Stimulated activated CD8-positive, alpha-beta memory T cell treated with anti-CD3 and anti-CD28 coated beads, Interleukin-7, amount 100 ng/mL, for 48 hours (primary cell): ENCODE results near the gene ATP10A.
A peak's percentile ranks its signal among the peaks of the same experiment; 100 is the strongest.
"Not testable (repeated sequence)": the region's sequence is repeated elsewhere in the genome, so short reads cannot be mapped to it uniquely, and the experiment has no call there.

Experiments used
- DNase-seq, 2 donors: peaks; one replicate each; pipeline ENCODE4 v3.0.0-alpha.2; 2020; ENCODE audit warnings: low read depth in 1 of 2; ENCODE audit errors: extremely low read depth in 1 of 2

ATP10A gene

DNA sequence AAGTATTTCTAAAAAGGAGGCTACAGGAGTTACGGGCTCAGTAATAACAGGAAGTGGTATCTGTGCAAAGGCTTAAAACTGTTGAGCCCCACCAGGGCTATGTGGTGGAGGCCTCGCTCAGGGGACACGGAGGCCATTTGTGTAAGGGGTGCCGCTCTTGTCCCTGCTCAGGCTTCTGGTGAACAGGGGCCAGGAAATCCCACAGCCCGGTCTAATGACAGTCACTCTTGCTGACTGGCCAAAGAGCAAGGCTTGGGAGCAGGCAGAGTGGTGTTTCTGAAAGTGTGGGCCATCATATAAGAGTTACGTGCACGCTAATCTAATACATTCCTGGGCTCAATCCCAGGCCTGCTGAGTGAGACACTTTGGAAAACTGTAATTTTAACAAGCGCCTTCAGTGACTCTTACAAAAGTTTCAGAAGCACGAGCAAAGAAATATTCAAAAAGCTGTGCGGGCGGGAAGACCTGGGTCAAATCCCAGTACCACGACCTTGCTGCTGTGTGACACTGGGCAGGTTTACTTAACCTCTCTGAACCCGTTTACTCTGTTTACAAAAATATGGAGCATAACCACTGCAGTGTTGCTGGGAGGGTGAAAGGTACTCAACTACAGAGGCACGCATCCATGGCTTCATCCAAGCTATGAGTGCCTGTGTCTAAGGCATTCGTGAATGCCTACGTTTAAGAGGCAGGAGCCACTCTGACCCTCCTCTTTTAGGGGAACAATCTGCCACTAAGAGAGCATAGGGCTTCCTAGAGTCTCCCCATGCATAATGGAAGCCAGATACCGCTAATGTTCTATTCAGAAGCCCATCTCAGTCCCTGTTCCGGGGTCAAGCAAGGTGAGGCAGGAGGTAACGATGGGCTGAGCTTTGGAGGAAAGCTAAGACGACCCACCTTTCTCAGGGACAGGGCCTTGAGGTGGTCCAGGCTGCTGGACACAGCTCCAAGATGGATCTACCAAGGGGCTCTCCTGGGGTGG lies 2.0 kb downstream of the ATP10A start:
- DNase-seq = no peak

DNA sequence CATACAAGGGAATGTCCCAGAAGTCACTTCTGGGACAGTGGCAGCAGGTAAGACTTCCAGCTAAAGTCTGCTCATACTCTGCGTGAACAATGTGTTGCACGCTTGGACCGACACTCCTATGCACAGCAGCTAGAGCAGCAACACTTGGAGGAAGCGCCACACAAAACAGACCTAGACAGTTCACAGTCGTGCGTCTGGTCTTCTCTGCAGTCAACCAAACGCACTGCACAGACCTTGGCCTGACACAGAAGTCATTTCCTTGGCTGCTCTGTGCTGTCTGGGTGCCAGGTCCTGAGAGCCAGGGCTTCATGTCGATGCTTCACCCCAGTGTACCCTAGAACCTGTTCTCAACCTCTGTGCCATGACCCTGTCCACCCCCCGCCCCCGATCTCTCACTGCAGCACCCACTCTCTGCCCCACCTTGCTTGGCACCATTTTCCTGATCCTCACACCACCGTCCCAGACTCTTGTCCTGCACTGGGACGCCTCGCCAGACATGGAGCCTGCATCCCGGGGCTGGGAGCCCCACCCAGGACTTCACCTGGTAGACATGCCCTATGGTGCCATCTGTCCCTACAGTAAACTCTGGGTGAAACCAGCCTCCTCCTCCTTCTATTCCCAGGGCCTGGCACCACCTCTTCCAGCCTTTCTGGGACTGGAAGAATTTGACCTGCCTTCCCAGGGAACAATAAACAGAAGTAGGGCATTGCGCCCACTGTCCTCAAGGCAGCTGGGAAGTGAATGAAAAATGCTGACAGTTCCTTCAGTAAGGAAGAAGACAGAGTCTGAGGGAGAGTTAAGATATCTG lies 3.1 kb downstream of the ATP10A start:
- no peak for DNase-seq

DNA sequence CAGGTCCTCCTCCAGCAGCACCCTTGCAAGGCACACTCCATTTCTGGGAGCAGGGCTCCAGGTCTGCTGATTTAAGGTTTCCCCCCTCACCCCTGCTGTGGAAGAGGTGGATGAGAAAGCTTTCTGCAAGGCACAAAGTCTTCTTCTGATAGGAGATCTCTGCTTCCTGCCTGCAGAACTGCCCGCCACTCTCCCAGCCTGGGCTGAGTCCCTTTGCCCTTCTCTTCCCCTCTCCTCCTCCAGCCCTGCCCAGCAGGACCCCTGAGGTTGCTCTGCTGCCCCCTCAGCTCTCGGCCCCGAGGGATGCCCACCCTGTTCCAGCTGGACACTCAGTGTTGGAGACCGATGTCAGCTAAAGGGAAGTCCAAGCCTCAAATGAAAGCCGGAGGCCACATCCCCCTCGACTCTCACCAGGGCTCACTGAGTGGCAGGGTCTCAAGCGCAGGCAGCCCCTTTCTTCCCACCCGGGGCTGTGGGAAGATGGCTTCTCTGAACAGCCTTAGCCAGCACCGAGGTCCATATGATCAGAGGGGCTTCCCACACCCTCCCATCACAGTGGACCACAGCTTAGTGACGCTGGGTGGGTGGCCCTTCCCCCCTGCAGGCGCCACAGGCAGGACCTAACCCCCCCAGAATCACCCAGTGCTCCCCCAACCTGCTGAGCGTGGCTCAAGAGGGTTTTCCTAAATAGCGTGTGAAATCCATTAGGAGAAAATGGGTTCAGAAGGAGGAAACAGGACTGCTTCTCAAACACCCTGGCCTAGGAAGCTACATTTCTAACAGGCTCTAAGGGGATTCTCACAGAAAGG lies 4.0 kb downstream of the ATP10A start:
- no peak for DNase-seq

DNA sequence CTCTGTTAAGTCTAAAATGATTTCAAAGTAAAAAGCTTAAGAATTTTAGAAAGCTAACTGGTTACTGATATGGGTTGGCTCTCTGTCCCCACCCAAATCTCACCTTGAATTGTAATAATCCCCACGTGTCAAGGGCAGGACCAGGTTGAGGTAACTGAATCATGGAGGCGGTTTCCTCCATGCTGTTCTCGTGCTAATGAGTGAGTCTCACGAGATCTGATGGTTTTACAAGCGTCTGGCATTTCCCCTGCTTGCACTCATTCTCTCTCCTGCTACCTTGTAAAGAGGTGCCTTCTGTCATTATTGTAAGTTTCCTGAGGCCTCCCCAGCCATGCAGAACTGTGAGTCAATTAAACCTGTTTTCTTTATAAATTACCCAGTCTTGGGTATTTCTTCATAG lies 7.1 kb downstream of the ATP10A start:
- not testable (repeated sequence) for DNase-seq

DNA sequence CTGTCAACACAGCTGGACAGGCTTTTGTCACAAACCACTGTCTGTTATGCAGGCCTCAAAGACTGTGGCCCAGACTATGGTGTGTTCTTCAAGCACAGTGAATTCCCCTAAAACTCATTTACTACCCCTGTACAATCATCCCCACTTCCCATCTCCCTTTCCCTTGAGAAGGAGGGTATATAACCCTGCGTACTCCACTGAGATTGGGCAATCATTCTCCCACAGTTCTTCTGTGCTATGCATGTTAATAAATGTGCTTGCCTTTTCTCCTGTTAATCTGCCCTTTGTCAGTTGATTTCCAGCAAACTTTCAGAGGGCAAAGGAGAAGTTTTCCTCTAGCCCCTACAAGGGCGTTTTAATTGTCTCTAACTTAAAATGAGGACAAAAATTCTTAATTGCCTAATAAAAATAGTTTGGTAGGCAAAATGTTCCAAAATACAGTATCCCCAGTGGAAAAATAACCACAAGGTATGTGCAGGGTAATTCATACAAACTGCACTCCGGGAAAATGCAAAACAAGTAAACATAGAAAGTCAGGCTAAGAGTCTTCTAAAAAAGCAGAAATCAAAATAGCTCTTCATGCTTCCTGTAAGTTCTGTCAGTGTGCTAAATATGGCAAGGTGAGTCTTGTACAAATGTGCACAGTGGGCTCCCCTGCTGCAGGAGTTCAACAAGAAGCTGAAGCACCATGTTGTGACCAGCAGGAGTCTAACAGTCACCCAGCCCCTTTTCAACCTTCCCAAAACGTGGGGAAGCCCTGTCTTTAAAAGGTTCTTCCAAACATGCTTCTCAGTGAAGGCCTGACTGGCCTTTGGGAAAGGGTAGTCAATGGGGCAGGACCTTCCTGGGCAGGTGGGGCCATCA lies 10.2 kb downstream of the ATP10A start:
- DNase-seq = no peak

DNA sequence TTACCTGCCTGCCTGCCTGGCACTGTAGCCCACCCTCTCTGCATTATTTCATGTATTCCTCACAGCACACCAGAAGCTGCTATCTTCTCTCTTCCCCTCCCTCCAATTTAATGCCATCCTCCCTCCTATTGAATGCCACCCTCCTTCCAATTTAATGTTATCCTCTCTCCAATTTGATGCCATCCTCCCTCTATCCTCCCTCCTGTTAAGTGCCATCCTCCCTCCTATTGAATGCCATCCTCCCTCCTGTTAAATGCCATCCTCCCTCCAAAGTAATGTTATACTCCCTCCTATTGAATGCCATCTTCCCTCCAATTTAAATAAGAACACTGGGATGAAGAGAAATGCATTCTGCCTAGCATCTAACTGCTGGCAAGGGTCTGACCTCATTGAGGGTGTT lies 11.1 kb downstream of the ATP10A start:
- no peak for DNase-seq

DNA sequence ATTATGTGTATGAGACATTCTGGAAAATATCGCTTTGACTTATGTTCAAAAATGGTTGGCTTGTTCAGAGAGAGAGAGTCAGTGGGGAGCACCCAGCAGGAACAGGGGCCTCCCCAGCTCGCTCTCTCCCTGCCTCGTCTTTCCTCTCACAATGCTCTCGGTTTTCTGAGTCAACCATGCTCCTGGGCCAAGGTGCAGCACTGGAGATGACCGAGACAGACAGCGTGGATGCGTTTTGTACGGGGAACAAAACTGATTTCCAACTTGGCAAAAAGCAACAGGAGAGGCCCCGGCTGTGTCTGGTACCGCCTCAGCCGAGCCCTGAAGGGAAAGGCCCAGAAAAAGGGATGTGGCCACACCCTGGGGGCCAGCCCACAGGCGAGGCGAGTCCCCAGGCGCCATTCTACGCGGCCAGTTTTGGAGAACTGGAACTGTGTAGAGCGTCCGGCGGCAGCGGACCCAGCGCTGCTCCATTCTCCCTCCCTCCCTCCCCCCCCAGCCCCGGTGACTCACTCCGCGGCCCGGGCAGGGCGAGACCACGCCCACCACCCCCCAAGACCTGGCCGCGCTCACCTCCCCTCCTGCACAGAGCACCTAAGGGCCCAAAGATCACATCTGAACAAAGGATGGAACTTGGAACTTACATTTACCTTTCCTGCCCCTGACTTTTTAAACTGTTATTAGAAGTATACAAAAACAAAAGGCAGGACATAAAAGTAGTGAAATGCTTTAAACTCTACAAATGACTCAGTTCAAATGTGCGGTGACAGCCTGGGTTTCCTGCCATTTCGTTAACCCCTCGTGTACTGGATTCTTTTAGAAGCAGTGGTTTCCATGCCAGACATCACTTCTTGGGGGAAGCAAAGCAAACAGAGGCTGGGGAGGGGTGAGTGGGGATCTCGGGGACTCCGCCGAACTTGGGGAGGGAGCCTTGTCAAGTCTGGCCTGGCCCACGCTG lies 12.7 kb downstream of the ATP10A start:
- DNase-seq = peak; percentile 52 to 75

DNA sequence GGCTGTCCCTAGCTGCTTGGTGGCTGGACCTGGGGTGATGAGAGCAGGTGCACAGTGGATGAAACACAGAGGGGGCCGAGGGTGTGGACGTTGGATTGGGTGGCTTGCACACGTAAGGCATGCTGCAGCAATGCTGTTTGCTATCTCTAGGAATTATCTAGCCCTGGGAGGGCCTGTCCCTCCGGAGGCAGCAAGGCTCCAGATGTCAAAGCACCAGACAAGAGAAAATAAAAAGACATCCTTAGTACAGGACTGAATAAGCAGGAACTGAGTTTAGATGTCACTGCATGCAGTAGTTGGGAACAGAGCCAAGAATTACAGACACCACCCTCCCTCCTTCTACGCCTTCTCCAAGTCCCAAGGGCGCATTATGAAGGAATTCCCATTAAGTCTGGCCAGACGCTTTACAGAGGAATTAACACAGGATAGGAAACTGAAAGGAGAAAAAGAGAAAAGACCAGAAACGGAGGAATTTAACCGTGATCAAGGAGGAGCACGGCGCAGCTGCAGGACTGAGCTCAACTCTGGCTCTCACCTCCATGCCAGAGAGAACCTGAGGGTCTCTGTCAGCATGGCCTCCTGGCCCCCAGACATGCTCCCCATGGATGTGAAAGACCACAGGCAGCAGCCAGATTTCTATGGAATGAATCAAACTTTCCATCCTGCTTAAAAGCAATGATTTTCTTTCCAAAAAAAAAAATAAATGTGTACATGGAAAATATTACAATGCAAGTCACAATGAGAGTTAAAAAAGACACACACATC lies 13.8 kb downstream of the ATP10A start:
- no peak for DNase-seq

DNA sequence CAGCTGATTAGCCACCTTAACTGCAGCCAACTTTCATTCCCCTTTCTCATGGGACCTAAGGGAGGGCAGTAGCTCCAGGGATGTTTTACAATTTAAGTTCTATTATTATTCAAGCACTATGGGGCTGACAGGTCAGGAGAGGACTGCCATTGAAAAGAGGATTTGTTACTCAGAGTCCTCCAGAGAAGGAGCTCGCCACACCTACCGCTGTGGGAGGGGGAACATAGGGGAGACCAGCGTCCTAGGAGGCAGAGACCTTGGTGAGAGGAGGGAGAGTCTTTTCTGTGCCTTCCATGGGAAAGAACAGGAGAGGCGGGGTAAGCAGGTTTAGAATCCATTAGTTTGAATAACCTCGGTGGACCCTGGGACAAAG lies 14.4 kb downstream of the ATP10A start:
- no peak for DNase-seq

DNA sequence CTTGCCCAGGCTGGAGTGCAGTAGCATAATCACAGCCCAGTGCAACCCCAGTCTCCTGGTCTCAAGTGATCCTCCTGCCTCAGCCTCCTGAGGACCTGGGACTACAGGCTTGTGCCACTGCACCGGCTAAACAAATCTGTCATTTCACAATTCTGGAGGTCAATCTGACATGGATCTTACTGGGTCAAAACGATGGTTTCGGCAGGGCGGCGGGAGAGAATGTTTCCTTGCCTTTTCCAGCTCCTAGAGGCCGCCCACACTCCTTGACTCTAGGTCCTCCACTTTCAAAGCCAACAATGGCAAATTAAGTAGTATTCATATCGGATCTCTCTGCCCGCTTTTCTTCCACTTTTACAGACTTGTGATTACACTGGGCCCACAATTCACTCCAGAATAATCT lies 14.8 kb downstream of the ATP10A start:
- no peak for DNase-seq

DNA sequence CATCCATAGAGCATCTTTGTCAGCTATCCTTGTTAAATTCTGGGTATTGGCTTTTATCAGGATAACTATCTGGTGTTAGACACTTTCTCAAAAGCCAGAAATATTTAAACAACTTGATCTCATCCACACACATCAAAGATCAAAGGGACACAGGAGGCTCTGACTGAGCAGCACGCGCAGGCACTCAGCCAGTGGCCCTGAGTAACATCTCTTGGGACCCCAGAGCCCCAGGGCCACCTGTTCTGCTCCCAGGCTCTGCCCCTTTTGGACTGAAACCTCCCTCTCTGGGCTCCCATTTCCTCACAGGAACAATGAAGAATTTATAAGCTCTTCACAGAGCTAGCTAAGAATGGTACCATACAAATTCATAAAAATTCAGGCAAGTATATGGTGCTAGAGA lies 16.1 kb downstream of the ATP10A start:
- no peak for DNase-seq

DNA sequence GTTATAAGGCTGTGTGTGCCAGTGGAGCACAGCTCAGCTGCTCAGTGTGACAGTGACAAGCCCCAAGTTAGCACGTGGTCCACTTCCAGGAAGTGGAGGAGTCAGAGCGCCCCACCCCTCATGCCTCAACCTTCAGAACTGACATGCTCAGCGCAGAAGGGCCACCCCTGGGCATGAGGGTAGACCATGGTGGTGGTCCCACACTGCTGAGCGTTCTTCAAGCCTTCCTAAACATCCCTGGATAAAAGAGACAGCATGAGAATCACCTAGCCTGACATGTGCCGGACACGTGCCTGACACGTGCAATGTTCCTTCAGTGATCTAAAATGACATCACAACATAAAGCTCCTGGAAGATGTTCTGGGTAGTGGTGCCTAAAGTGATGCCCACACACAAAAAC lies 16.8 kb downstream of the ATP10A start:
- peak in 1 of 2 donors; percentile 51 for DNase-seq

DNA sequence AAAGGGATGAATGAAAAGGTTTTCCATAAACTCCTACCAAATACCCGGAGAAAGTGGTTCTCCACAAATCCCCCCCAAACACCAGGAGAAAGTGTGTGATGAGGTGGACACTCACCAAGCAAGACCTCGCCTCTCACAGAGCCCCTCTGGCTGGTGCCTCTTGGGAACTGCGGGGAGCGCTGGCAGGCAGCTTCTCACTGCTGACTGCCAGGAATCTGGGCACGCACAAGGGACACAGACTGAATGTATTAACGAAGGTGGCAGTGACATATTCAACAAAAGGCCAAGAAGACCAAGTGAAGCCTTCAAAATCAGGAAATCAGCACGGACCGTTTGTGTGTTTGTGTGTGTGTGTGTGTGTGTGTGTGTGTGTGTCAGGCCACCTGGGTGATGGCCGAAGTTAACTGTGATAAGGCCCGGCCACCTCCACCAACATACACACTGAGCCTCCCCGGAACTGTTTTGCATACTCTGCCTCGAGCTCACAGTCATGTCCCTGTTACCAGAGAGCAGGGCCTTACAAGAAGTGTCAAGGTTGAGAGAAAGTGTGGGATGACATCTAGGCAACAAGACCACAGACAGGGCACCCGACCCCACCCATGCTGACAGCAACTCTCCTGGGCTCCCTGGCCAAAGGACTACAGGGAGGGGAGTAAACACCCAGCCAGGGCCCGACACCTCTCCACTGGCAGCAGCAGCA lies 18.0 kb downstream of the ATP10A start:
- no peak for DNase-seq

DNA sequence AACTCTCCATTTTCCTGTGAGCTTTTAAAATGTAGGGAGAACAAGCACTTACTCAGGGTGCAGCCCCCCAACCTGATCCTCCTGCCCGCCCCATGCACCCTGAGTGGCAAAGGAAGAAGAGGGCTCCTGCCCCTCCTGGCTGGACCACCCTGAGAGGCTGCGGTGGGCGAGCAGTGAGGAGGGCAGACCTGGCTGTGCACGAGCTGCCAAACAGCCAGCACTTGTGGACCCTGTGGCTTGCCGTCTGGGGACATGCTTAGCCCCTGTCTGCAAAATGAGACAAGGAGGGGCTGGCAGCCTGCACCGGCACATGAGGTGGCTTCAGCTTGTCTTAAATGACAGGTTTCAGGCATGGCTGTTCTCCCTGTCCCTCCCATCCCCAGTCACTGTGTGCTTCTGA lies 18.6 kb downstream of the ATP10A start:
- DNase-seq = no peak

DNA sequence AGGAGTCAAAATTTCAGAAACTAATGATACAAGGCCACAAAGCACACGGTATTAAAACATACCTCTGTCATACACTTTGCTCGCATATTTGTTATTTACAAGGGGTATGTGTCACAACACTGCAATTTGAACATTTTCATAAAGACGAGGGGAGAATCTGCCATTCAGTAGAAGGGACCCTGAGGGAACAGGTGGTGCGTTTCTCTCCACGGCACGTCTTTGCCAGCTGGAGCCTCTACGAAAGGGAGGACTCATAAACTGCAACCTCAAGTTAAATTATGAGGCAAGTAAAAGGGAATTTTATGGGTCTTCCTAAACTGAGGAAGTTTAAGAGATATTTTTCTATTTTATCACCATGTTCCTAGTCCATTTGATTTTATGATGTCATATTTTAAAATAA lies 19.1 kb downstream of the ATP10A start:
- no peak for DNase-seq

DNA sequence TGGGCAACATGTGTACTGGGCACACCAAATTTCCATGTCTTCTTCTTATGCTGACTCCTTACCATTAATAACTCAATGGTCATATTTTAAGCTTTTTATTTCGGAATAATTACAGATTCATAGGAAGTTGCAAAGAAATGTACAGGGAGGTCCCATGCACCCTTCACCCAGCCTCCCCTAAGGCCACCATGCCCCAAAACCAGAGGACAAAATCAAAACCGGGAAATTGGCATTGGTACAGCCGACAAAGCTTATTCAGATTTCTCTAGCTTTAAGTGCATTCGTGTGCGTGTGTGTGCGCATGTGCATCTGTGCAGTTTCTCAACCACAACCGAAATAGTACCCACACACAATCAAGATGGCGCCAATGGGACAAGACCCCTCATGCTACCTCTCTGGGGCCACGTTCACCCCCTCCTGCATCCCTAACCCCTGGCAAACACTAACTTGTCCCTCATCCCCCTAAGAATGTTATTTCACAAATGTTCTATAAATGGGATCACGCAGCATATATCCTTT lies 23.4 kb downstream of the ATP10A start:
- DNase-seq = no peak

DNA sequence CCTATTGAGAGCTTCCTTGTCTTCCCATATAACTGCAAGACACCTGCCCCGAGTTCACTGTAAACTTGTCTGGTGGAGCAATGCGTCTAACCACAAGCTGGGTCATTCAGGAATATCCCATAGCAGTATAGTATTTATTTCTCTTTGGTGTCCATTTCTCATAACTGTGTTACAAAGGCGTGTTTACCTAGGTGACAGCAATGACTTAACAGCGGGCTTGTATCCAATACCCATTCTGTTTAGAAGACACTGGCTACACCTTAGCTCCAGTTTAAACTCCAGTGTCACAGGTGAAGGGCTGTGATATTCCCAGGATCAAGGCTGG lies 24.3 kb downstream of the ATP10A start:
- DNase-seq = no peak
